Right ventricle myocardium inferior (tissue), 1 donor: Measurements from ENCODE around the gene PICK1. TPM values are rescaled to one million over a fixed set of nuclear protein-coding genes. Genes with fewer than 3 reads are reported as not detected.
A peak's percentile ranks its signal among the peaks of the same experiment; 100 is the strongest.
"Not testable (repeated sequence)": the region's sequence is repeated elsewhere in the genome, so short reads cannot be mapped to it uniquely, and the experiment has no call there.

Source experiments
- ATAC-seq: fragments of 200-7000 bp; cut with Tn5 transposase; one replicate; pipeline ENCODE4 v1.9.1; 2020; ENCODE audit warnings: mild to moderate bottlenecking, moderate library complexity
- DNase-seq: peaks from one replicate; pipeline ENCODE4 v3.0.0; 2021; ENCODE audit errors: missing footprints
- intact Hi-C: fragments of 100-400 bp; cut with DNase I; formaldehyde crosslinking; loops from one replicate; pipeline ENCODE4 v1.11.0; 2022
- total RNA-seq: library from RNA; stranded (reverse); fragmentation: NEBNext Ultra II Directional; extraction: Animal tissue kit (Norgen Biotek cat#: 25700); gene quantifications from one replicate; pipeline ENCODE4 v1.2.1, GENCODE V29; 2021
- donor health status: DM: no; HTN: yes; CAD: no; lungs with severe emphysema.

PICK1 gene
- total RNA-seq, 1 donor from 2014 or later: 20.9 TPM

DNA sequence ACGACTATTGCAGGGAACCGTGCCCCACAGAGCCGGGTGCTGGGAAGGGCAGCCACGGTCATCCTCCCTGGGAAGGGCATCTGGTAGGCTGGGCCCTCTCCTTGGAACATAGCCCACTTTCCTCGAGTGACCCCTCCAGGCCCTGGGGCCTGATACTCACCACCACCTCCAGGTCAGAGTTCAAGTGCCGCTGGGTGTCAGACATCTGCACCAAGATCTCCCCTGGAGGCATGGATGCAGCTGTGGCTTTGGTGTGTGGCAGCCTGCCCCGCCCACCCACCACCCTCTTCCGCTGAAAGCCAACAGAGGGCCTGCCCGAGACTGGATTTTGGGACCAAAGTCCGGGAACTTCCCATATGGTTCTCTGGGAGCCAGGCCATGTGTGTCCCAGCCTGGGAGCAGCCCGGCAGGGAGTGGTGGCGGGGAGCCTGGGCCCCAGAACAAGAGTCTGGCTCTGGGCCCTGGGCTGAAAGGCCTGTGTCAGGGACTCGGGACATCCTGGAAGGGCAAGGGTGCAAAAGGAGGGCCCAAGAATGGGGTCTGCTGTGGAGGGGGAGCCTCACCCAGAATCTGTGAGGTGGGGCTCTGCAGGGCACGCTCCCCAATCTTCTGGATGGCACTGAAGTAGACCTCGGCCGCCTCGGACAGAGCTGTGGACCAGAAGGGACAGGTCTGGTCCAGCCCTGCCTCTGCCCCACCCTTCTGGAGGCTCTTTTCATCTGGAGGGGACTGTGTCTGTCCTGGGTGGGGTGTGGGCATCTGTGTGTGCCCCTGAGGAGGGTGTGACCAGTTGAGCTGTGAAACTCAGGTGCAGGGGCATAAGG is 50.7 kb downstream of the PICK1 start:
- DNase-seq (peak; percentile 53), ATAC-seq (peak; percentile 45)
- intact Hi-C loops: no loop called here

DNA sequence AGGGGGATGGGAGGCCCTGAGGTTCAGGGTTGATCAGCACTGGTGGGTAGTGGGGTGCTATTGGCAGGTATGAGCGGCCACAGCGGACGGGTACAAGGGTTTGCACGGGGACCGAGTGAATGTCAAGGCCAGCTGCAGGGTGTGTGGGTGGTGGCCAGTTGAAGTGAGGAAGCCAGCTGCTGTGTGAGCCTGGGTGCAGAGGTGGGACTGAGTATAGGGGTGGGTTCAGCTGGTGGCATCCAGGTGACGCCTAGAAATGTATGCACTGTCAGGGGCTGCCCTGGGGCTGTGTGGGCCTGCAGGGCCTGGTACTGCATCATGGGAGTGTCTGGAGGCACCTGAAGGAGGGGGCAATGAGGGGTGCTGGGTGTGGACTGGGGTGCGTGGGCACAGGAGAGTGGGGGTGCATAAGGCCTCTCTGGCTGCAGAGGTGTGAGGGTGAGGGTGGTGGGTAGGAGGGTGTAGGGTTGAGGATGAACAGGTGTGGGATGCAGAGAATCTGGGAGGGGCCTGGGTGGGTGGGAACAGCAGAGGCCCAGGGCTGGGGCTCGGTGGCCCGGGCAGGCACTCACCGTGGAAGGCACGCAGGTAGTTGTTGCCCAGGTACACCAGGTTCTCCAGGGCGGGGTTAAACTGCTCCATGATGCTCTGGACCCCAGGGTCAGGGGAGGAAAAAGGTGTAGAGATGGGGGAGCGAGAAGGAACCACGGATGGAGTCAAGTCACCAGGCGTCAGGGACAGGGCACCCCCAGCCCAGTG is 51.5 kb downstream of the PICK1 start:
- DNase-seq: peak; percentile 55
- intact Hi-C loops: no loop called here
- no peak for ATAC-seq

DNA sequence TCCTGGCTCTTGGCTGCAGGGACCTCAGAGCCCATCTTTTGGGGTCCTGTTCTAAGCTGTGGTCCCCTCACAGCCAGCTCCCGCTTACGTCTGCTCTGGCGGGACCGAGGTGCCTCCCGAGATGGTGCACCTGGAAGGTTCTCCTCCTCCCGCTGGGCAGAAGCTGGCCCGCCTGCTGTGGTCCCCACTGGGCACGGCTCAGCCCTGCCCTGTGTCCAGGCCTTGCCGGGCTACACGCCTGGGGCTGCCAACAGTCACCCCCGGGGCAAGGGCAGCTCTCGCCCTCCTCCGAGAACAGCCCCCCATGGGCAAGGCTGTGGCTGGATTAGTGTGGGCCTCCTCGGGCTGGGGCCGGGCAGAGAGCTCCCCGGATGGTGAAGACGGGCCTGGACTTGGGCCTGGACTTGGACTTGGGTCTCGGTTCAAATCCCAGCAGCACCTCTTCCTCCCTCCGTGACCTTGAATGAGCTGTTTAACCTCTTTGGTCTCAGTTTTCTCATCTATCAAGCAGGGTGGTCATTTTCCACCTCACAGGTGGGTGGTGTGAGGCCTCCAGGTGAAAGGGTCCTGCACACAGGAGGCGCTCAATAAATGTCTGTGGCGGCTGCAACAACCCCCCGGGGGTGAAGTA is 52.3 kb downstream of the PICK1 start:
- intact Hi-C loops: loop anchor here (5.0 to 10.0 kb wide), 2 partner anchors 55 to 123 kb away; no protein-coding TSS in a partner anchor
- ATAC-seq (no peak), DNase-seq (peak; percentile 60)

DNA sequence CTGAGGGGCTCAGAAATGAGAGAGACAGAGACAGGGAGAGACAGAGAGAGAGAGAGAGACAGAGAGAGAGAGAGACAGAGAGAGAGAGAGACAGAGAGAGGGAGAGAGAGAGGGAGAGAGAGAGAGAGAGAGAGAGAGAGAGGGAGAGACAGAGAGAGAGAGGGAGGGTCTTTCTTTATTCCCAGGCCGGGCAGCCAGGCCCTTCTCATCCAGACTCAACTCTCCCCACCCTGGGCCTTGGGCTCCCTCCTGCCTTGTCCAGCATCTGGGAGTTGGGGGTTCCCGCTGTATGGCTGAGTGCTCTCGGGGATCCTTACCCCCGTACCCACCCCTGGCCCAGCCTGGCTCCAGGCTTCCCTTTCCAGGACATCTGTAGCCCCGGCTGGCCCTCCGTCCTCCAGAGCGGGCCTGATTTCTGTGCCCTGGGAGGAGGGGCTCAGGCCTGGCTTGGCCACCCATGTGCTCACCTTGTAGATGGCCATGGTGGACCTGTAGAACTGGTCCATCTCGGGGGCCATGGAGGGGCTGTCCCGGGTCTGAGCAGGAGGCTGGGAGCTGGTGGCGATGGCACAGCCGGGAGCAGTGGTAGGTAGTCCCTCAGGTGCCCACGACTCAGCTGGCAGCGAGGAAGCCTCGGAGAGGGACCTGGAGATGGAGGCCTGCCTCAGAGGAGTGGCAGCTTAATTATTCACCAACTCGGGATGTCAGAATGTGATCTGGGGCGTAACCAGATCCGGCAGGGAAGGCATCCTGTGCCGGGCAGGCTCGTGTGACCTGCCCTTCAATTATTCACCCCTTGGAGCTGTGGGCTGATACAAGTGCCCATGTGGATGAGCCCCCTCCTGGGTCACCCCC is 53.0 kb downstream of the PICK1 start, which contains the start of gene BAIAP2L2:
Gene BAIAP2L2, minus strand, starts transcription at position 677 of the 855 bp plus-strand sequence. Its CDS starts 159 bp downstream, at position 518.
- peak; percentile 20 for DNase-seq
- intact Hi-C loops: loop anchor here (5.0 to 10.0 kb wide), 2 partner anchors 55 to 122 kb away; no protein-coding TSS in a partner anchor
- ATAC-seq: no peak

DNA sequence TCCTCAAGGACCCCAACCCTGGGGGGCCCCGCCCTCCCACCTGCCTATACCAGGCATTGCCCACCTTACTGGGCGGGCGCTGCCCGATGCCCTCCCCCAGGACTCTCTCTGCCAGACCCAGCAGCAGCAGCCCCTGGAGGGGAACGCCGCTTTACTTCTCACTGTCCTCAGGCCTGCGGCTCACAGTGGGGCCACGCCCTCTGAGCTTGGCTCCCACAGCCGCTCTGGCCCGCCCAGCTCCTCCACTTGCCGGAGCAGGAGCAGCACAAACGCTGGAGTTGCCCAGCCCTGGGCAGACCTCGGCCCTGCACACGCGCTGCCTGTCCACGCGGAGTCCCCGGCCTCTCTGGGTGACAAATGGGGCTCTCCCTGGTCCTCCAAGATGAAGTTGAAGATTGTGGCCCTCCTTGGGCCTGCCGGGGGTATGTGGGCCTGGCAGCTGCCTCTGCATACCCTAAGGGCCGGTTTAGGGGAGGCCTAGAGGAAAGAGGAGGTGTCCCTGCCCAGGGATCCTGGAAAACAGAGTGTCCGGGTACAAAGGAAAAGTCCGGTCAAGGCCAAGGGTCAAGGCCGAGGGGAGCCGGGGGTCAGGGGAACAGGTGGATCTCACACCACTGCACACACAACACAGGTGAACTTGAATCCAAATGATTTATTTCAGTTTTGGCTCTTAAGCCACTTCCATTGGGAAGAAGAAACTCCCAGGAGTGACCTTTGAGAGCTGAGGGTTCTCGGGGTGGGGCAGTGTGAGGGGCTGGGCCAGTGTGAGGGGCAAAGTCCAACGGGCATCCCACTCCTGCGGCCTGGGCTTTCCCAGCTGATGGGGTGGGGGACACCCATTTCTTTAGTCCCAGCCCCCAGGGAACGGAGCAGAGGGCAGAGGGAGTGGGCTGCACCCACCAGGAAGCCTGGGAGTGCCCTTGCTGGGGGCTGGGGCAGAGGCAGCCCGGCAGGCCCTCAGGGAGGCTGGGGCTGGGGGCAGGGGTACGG is 54.0 kb downstream of the PICK1 start:
- intact Hi-C loops: loop anchor here (5.0 to 10.0 kb wide), 2 partner anchors 54 to 121 kb away; no protein-coding TSS in a partner anchor
- DNase-seq (no peak), ATAC-seq (no peak)

DNA sequence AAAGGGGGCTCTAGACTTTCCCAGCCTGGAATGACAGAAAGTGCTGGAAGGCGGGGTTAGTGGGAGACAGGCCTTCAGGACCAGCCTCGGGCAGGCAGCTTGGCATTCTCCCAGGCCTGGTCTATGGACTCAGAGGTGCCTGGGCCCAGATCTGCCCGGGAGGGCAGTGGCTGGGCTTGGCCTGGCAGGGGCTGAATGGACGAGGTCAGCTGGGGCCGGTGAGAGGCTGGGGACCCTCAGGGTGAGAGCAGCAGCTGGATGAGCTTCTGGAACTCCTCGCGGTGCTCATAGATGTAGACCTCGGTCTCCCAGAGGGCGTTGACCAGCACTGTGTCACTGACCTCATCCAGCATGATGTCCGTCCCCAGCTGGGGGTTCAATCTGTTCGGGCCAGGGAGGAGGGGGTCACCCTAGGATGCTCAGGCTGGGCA is 54.7 kb downstream of the PICK1 start:
- intact Hi-C loops: loop anchor here (5.0 to 10.0 kb wide), 2 partner anchors 53 to 120 kb away; no protein-coding TSS in a partner anchor
- ATAC-seq: no peak
- DNase-seq: no peak

DNA sequence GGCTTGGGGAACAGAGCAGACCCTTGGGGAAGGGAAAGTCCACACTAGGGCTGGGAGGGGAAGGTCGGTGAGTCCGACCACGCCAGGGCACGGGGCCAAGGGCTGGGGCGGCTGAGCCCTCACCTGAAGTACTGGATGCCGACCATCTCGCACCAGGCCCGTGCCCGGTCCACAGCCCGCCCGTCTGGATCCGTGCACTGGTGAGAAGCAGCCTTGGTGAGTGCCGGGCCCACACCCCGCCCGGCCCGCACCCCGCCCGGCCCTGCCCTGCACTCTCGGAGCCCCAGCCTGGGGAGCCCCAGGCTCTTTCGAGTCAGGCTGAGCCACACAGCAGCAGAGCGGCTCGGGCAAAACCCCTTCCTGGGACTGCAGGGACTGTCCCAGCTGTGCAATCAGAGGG is 55.2 kb downstream of the PICK1 start:
- ATAC-seq: no peak

DNA sequence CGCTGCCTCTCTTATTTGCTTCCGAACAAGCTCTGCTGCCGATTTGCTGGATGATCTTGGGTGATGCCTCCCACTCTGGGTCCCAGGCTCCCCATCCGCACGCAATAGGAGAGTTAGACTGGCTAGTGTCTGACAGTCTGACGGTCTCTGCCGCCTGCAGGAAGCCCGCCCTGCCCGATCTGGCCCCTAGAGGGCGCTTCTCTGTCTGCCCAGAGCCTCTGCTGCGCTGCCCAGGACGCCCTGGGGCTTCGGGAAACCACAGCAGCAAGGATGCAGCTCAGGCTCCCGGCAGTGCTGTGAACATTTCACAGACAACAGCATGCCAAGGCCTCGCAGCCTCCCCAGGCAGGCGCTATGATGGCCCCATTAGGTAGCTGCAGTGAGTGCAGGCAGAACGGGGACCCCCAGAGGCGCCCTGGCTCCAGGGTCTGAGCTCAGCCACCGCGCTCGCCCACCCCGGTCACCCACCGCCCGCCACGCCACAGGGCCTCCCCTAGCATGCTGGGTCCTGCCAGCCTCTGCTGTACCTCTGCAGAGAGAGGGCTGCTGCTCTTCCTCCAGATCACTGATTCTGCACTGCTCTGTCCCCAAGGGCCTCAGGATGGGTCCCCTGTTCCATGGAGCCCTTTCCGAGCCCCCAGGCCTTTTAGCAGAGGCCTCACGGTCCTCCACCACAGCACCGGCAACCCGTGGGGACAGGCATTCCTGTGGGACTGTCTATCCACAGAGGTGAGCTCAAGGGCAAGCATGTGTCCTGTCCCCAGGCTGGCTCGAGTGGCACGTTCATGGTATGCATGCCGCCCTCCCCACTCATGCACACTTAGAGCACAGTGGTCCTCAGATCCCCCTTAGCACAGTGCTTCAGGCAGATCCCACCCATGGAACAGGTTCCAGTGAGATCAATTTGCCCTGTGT is 57.5 kb downstream of the PICK1 start:
- ATAC-seq: peak; percentile 93
- peak; percentile 93 for DNase-seq
- intact Hi-C loops: loop anchor here (1.0 to 10.0 kb wide), 3 partner anchors 50 to 239 kb away; no protein-coding TSS in a partner anchor

More for the DNA sequence above, 55.2 kb downstream of the PICK1 start:
- DNase-seq: no peak
- intact Hi-C loops: loop anchor here (5.0 to 10.0 kb wide), 2 partner anchors 52 to 120 kb away; no protein-coding TSS in a partner anchor

DNA sequence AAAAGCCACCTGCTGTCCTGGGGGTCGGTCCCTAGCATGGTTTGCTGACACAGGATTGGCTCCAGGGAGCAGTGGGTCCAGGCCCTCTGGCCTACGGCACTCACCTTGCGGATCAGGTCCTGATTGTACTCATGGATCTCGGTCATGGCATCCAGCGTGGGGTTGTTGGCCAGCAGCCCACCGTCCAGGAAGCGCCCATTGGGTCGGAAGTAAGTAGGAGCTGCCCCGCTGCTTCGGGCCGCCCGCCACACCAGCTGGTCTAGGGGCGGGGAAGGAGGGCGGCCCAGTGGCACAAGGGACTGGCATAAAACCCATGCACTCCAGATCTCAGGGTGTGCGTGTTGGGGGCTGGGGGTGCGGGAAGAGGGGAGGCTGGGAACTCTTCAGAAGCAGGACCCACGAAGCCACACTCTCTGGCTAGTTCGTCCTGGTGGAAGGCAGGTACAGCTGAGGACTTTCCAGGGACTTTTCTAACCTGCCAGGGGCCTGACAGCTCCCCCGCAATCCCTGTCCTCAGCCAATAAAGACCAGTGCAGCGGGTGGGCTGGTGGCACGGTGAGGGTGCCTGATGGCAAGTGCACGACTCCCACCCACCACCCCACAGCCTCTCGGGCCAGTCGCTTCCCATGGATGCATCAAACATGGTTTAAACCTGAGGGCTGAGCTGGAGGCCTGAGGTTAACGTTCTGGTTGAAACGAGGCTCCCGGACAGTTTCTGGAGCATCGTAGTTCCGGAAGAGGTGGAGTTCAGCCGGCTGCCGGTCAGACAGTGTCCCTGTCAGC is 58.4 kb downstream of the PICK1 start:
- intact Hi-C loops: loop anchor here (10.0 kb wide), 1 partner anchor 49 kb away; no protein-coding TSS in a partner anchor

DNA sequence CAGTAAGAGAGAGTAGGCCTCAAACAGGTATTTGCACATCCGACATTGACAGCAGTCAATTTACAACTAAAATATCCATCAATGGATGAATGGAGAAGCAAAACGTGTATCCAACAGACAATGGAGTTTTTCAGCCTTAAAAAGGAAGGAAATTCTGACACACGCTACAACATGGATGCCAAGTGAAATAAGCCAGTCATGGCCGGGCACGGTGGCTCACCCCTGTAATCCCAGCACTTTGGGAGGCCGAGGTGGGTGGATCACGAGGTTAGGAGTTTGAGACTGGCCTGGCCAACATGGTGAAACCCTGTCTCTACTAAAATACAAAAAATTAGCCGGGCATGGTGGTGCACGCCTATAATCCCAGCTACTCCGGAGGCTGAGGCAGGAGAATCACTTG is 60.4 kb downstream of the PICK1 start:
- DNase-seq, ATAC-seq: not testable (repeated sequence)
- intact Hi-C loops: loop anchor here (10.0 kb wide), 1 partner anchor 47 kb away; no protein-coding TSS in a partner anchor

More for the DNA sequence above, 58.4 kb downstream of the PICK1 start:
- ATAC-seq (no peak), DNase-seq (peak; percentile 55)

DNA sequence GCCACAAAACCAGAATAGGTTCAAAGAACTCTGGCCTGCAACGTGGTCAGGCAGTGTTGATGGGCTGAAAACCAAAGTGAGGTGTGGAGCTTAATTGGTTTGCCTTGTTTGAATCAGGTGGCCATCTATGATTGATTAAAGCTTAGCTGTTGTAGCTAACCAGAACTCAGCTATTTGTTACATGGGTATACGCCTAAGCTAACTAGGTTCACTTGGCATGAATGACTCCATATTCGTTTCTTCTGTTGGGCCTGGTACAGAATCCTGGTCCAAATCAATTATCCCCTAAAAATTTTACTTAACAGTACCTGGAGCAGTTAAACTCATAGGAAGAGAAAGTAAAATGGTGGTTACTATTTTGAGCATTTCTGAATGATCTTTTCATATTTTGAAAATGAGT is 61.0 kb downstream of the PICK1 start:
- no peak for ATAC-seq
- no peak for DNase-seq
- intact Hi-C loops: loop anchor here (10.0 kb wide), 1 partner anchor 47 kb away; no protein-coding TSS in a partner anchor

DNA sequence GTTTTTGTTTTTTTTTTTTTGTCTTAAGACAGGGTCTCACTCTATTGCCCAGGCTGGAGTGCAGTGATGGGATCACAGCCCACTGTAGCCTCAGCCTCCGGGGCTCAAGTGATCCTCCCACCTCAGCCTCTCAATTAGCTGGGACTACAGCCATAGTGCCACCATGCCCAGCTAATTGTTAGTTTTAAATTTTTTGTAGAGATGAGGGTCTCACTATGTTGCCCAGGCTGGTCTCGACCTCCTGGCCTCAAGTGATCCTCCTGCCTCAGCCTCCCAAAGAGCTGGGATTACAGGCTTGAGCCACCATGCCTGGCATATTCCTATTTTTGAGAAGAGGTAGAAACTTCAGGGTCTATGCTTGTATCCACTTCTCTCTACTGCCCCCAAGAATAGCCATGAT is 61.5 kb downstream of the PICK1 start:
- intact Hi-C loops: loop anchor here (10.0 kb wide), 1 partner anchor 46 kb away; no protein-coding TSS in a partner anchor
- DNase-seq: peak; percentile 9
- not testable (repeated sequence) for ATAC-seq

DNA sequence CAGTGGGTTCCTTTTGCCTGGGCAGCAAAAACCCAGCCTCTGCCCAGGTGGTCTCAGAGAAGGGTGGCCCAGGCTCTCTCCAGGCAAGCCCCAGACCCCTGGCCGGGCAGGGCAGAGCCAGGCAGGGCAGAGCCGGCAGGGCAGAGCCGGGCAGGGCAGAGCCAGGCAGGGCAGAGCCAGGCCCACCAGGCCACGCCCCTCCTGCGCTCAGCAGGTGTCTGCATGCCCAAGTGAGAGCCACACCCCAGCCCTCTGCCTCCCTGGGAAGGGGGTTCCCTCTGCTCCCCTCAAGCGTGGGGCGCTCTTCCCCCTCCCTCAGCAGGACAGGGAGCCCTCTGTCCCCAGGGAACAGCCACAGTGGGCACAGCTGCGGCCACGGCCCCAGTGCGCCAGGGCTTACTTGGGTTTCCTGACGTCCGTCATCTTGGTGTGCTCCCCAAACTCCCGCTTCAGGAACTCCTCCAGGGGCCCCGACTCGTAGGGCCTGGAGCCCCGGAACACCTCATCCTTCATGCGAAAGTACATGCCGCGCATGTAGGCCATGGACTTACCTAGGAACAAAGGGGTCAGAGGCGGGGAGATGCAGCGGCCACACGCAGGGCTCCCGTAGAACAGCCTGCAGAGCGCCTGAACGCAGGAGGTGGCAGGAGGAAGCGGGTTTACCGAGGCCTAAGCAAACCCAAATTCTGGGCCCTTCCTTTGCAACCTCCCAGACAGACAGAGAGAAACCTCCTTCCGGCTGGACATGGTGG is 63.3 kb downstream of the PICK1 start:
- DNase-seq (peak; percentile 37), ATAC-seq (no peak)
- intact Hi-C loops: no loop called here

DNA sequence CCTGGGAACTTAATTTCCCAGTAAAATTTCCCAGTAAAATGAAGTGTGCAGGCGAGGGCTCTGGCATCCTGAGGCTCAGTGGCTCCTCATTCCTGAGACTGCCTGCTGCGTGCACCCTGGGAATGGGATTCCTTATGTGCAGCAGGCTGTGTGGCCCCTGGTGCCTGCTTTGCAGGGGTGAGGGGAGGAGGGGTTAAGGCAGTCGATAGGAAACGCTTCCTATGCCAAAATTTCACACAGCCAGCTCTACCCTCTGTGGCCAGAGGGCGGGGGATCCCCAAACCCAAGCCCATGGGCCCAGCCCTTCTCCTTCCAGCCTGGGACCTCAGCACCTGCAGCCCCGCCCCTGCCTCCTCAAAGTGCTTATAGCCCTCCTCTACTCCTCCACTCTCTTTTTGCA is 65.4 kb downstream of the PICK1 start:
- ATAC-seq (no peak), DNase-seq (no peak)
- intact Hi-C loops: no loop called here
